ENCODE measurements around the gene DQX1.
A peak's percentile ranks its signal among the peaks of the same experiment; 100 is the strongest.

The DQX1 gene

GRCh38 chr2:74555610-74556103, 29.6 kb upstream of the DQX1 start:
- no peak overlapping the region for H3K4me3 ChIP-seq (ENCODE audit: low read length)
- no peak for DNase-seq (ENCODE audit: low read depth, low spot score)

GRCh38 chr2:74554820-74555531, 28.9 kb upstream of the DQX1 start:
- peak overlapping the region; percentile 94 for H3K4me3 ChIP-seq (ENCODE audit: low read length)
- DNase-seq (ENCODE audit: low read depth, low spot score): no peak

GRCh38 chr2:74553892-74554819, 28.1 kb upstream of the DQX1 start, which contains the start of the genes DOK1 and LOXL3:
DOK1 (plus strand) TSS chr2:74554720; CDS start chr2:74554755, 35 bp downstream.
LOXL3 (minus strand) TSS chr2:74553942; CDS start chr2:74552634, 1,308 bp downstream.
- peak within 1 kb of the TSS; percentile 94 for H3K4me3 ChIP-seq (ENCODE audit: low read length)
- DNase-seq (ENCODE audit: low read depth, low spot score): peak; percentile 49

GRCh38 chr2:74552914-74553811, 27.1 kb upstream of the DQX1 start:
- no peak overlapping the region for H3K4me3 ChIP-seq (ENCODE audit: low read length)

GRCh38 chr2:74551942-74552913, 26.2 kb upstream of the DQX1 start:
- DNase-seq (ENCODE audit: low read depth, low spot score): no peak
- H3K4me3 ChIP-seq (ENCODE audit: low read length): no peak overlapping the region

More at GRCh38 chr2:74552914-74553811, 27.1 kb upstream of the DQX1 start:
- DNase-seq (ENCODE audit: low read depth, low spot score): no peak

GRCh38 chr2:74551530-74551929, 25.5 kb upstream of the DQX1 start:
- DNase-seq (ENCODE audit: low read depth, low spot score): no peak
- no peak overlapping the region for H3K4me3 ChIP-seq (ENCODE audit: low read length)

- no peak overlapping the region for H3K4me3 ChIP-seq (ENCODE audit: low read length)
Observed at GRCh38 chr2:74550231-74550630, 24.2 kb upstream of the DQX1 start.

GRCh38 chr2:74548900-74549826, 23.1 kb upstream of the DQX1 start:
- H3K4me3 ChIP-seq (ENCODE audit: low read length): no peak overlapping the region
- DNase-seq (ENCODE audit: low read depth, low spot score): no peak

More at GRCh38 chr2:74550231-74550630, 24.2 kb upstream of the DQX1 start:
- DNase-seq (ENCODE audit: low read depth, low spot score): no peak

GRCh38 chr2:74548285-74548899, 22.4 kb upstream of the DQX1 start:
- DNase-seq (ENCODE audit: low read depth, low spot score): no peak
- no peak overlapping the region for H3K4me3 ChIP-seq (ENCODE audit: low read length)

- H3K4me3 ChIP-seq (ENCODE audit: low read length): no peak overlapping the region
- no peak for DNase-seq (ENCODE audit: low read depth, low spot score)
Observed at GRCh38 chr2:74546004-74546403, 20.0 kb upstream of the DQX1 start.

GRCh38 chr2:74544634-74545033, 18.6 kb upstream of the DQX1 start:
- H3K4me3 ChIP-seq (ENCODE audit: low read length): no peak overlapping the region
- no peak for DNase-seq (ENCODE audit: low read depth, low spot score)

GRCh38 chr2:74542978-74543377, 16.9 kb upstream of the DQX1 start:
- H3K4me3 ChIP-seq (ENCODE audit: low read length): no peak overlapping the region
- no peak for DNase-seq (ENCODE audit: low read depth, low spot score)

- no peak for DNase-seq (ENCODE audit: low read depth, low spot score)
- no peak overlapping the region for H3K4me3 ChIP-seq (ENCODE audit: low read length)
Observed at GRCh38 chr2:74540291-74540690, 14.3 kb upstream of the DQX1 start.

GRCh38 chr2:74538881-74539339, 12.9 kb upstream of the DQX1 start:
- DNase-seq (ENCODE audit: low read depth, low spot score): no peak
- H3K4me3 ChIP-seq (ENCODE audit: low read length): no peak overlapping the region

- no peak overlapping the region for H3K4me3 ChIP-seq (ENCODE audit: low read length)
- DNase-seq (ENCODE audit: low read depth, low spot score): no peak
Observed at GRCh38 chr2:74537140-74537539, 11.1 kb upstream of the DQX1 start.
